Activated gamma-delta T cell (primary cell): ENCODE data around the gene OBP2A.

Experiments used
- DNase-seq: peaks from one replicate; lab custom pipeline; 2025; lab: John Stamatoyannopoulos, UW

Gene OBP2A

DNA sequence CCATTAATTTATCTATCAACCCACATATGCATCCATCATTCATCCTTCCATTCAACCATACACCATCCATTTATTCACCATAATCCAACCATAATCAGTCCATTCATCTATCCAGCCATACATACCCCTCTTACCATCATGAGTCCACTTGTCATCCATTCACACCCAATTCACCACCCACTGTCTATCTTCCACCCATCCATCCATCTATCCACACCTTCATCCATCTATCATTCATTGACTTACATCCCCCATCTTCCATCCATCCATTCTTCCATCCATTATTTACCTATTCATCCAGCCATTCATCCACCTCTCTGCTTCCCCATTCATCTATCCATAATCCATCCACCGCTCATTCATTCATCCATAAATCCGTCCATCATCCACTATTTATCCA is 33.4 kb downstream of the OBP2A start:
- DNase-seq, result no peak

DNA sequence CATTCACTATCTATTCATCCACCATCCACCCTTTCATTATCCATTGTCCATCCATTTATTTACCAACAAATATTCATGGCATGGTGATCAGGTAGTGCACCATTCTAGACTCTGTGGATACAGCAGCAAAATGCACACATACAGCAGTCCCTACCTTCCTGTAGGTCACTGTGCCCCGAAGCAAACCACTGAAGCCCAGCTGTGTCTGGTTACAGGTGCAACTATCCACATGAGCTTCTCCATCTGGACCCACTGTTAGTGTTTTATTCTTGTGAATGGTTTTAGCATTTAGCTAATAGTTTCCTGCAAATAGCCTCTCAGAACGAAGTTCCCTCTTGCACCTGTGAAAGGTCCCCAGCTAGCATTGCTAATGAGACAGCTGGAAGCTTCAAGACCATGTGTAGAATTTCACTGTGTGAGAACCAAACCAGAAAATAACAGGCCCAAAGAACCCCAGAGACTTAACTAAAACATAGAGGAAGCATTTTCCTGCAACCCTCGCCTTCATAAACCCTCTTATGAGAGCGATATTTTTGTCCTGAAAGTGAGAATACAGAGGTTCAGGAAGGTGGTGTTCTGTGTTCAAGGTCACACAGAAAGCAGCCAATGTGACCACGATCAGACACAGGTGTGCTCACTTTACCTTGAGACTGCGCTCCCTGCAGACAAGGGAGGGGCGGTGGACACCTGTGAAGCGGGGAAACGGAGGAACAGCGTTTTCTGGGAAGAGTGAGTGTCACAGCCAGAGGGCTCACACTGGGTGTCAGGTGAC is 34.1 kb downstream of the OBP2A start:
- no peak for DNase-seq

DNA sequence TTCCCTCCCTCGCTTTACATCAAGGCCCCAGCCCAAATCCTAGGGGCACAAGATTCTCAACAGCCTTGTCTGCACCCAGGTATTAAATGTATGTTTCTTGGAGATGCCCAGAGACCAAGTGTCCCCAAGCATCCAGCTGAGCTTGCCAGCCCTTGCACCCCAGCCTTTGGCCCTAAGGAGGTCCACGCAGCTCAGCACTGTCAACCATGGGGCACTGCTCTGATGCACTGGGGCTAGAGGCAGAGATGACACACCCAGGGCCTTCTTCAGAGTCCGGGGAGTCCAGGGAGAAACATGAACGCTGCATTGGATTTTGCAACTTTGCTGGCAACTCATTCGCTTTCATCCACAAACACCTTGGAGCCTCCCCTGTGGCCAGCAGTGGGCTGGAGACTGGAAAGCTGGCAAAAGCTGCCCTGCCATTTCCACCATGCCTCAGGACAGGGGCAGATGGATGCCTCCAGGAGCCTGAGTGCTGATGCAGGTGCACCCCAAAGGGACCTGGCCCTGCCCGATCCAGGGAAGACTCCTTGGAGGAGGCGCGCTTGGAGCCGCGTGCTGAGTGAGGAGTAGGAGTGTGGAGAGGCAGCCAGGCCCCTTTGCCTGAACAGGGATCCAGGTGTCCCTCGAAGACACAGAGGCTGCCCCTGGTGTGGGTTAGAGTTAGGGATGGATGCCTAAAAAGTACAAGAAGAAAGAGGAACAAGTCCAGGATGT is 34.9 kb downstream of the OBP2A start:
- no peak for DNase-seq

DNA sequence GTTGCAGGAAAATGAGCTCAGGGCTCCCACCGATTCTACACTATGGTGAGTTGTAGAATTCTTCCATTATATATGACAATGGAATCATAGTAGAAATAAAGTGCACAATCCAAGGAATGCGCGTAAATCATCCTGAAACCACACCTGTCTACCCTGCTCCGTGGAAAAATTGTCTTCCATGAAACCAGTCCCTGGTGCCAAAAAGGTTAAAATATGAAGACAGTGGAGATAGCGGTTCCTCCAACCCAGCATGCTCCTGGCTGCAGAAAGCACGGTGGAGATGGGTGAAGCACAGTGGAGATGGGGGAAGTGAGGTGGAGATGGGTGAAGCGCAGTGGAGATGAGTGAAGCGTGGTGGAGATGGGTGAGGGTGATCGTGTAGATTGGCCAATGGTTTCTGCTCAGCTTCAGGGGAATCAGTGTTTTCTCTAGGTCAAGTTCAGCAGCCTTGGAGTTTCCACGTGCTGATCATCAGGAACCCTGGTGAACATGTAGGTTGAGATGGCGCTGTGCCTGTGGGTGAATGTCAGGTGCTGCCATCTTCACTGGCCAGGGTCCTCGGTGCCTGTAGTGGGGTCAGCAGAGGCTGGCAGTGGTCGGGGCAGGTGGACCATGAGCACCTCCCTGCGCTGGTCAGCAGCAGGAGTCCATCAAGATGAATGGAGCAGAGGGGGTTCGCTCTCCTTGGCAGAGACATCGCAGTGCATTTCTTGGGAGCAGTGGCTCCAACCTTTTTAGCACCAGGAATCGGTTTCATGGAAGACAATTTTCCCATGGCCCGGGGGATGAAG is 35.9 kb downstream of the OBP2A start:
- DNase-seq, result no peak

DNA sequence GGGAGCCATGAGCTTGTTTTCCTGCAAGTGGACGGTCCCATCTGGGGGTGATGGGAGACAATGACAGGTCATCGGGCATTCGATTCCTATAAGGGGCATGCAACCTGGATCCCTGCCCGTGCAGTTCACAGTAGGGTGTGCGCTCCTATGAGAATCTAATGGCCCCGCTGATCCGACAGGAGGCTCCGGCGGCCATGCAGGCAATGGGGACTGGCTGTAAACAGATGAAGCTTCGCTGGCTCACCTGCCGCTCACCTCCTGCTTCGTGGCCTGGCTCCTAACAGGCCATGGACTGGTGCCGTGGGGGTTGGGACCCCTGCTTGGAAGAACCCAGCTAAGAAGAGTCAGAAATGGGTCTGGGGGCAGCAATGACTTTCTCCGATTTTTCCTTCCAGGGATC is 36.6 kb downstream of the OBP2A start:
- DNase-seq, result no peak

DNA sequence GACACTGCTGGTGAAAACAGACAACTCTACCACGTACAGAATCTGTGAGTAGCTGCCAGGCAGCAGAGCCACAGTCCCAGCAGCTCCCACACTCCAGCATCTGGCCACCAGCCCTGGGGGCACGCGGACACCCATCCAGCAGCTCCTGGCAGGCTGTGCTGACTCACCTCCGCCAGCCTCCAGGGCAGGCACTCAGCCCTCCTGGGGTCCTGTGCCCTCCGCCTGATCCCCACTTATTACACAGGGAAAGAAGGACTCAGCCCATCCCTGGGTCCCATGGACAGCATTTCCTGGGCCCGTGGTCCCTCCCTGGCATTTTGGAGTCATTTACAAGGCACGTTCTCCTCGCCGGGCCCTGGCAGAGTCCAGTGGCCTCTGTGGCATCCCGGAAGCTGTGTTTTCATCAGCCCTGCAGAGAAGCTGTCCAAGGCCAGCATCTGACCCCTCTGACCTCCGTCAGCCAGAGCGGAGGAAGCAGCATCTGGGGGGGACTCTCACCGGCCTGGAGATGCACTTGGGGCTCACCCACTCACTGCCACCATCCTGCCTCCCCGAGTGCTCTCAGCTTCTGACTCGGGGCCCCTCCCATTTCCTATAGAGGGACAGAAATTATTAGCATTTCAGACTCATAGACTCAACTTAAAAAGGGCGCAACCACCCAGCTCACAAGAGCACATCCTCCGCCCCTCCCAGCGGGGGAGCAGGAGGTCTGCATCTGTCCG is 37.2 kb downstream of the OBP2A start:
- no peak for DNase-seq

DNA sequence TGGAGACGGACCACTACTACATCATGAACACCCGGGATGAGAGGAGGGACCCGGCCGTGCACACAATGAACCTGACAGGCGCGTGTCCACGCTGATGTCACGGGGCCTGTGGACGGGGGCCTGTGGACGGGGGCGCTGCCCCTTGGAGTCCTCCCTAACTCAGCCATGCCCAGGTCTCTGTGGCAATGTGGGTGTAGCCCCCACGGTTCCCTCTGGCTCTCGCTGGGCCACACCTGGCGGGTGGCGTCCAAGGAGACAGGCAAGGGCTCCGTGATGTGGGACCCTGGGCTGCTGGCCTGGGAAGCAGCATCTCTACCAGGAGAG is 37.7 kb downstream of the OBP2A start:
- no peak for DNase-seq

DNA sequence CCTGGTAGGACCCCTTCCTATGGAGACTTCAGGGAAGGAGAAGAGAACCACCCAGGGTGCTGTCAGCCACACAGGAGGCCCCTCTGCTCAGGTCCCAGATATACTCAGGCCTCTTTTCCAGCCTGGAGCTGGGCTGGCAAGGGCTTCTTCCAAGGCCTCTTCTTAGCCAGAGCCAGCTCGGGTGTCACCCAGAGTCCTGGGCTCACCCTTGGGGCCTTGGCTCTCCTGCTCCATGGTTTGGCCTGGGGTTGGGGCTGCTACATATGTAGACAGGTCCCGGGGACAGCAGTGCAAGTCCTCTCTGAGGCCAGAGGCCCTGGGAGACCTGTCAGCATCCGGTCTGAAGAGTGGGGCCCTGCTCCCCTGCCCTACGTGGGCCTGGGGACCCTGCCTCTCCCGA is 38.4 kb downstream of the OBP2A start:
- DNase-seq, result no peak

DNA sequence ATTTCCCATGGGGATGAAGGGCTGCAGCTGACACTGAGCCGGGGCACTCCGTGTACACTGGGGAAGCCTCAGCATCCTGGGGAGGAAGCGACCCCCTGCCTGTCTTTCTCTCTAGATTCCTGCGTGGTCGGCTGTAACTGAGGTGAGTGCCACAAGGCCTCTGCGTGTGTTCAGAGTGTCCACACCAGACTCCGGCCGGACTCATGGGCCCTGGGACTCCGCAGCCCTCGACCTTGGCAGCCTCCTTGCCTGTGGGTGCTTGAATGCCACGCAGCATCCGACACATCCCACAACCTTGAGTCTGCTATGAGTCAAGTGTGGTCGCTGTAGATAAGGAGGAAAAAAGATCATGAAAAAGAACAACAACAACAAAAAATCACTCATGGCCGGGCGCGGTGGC is 39.0 kb downstream of the OBP2A start:
- DNase-seq, result no peak

DNA sequence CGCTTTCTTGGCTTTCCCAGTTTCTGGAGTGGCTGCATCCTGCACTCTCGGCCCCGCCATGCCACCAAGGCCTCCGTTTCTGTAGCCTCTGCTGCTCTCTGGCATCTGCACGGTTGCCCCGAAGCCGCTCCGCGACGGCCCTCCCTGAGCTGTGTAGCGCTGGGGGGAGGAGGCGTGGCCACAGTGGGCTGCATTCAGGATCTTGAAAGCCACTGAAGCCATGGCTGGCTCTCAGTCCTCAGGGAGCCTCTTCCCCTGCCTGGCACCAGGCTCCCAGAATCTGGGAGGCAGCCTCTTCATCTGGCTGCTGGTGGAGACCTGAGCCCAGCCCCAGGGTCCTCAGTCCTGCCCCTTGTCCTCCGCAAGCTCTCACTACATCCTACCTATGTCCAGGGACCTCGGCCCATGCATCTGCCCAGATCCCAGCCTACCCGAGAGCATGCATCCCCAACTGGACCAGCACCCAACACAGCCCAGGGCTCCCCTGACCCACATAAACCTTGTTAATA is 40.7 kb downstream of the OBP2A start:
- DNase-seq, result no peak

DNA sequence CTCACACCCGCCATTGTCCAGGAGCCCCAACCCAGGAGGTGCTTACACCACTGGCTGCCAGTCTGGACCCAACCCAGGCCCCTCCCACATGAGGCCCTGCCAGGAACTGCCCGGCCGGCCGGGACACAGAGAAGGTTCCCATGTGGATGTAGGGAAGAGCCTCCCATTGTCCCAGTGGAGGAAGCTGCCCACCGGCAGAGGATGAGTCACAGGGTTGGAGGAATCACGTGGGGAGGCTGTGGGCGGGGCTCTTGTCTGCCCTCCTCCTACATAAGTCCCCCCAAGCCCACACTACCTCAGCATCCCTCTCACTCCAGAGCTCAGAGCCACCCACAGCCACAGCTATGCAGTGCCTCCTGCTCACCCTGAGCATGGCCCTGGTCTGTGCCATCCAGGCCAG is 41.7 kb downstream of the OBP2A start:
- no peak for DNase-seq

DNA sequence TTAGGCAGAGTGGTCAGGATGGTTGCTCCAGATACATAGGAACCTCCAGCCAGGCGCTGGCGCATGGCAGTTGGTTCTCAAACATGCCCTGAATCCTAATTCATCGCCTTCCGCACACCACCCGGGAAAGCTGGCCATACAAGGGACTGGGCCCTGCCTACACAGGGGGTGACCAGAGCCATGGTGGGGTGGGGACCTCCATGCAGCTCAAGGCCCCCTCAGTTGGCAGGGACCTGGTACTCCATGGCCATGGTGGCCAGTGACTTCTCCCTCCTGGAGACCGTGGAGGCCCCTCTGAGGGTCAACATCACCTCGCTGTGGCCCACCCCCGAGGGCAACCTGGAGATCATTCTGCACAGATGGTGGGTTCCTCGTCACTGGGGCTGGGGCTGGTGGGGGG is 42.4 kb downstream of the OBP2A start:
- no peak for DNase-seq

DNA sequence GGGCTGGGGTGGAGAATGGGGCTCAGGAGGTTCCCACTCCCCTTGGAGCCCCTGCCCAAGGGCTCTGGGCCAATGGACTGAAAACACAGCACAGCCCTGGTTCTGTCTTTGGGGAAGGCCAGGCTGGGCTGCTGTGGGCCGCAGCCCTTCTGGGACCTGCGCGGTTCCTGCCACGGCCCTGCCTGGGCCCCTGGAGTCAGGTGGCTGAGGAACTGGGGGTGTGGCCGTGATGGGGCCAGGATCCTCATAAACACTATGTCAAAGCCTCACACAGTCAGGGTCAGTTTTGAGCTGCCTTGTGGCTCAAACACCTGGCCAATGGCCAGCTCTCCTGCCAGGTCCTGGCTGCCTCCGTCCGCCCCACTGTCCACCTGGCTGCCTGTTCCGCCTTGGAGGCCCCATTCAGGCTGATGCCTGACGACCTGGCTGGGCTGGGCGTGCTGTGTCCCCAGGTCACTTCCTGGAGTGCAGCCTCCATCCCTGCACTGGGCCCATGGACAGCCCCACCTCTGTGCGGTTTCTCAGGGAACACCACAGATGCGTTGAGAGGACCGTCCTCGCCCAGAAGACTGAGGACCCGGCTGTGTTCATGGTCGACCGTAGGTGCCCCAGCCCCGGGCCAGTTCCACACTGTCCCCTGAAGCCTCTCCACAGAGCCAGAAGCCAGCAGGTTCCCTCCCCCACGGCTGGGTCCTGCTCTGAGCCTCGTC is 43.1 kb downstream of the OBP2A start:
- DNase-seq, result no peak

DNA sequence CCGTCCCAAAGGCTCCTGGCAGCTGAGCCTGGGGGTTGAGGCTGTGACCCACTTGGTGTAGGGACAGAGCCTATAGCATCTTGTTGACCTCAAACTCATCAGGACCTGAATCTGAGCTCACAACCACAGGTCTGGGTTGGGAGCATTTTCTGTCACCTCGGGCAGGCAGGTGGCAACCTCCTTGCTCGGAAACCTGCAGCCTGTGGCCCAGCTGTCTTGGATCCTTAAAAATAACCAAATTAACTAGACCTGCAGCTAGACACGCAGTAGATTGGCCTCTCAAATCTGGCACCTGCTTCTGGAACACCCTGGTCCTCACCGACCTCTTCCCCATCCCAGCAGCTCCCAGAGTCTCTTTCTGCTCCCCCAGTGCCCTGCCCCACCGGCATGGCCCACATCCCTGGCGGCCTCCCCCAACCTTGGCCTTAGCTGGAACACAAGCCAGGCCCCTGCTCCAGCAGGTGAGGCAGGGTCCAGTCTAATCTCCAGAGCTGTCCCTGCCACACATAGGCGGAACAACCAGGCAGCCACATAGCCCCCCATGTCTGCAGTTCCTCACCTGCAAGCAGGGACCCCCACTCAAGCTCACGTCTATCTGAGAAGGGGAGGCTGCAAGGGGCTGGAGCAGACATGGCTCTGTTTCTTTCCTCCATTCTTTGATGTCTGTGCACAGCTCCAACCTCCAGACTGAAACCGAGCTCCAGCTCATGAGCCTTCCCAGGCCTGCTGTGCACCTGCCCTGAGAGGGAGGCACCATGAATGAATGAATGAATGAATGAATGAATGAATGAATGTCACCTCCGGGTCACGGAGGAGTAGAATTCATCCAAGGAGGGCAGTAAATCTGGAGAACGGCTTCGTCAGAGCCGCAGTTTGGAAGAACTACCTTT is 43.9 kb downstream of the OBP2A start:
- DNase-seq, result no peak

DNA sequence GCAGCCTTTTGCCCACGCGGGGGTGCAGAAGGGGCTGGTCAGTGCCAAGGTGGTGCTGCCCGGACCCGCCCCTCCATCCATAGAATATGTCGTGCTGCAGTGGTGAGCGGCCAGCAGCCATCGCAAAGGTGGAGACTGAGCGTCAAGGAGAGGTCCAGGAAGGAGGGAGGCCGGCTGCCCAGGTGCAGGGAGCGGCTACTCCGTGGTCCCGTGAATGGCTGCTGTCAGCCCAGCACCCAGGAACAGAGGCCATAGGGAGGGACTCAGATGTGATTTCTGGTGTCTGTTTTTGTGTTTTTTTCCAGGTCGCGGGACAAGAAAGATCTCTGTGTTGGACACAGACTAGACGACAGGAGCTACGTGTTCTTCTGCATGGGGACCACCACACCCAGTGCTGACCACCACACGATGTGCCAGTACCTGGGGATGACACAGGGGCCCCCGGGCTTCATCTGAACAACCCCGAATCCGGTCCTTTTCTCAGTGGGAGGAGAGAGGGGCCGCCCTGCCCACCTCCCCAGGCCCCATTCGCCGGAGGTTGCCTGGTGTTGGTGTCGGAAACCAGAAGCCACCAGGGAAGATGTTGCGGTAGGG is 44.7 kb downstream of the OBP2A start:
- no peak for DNase-seq

DNA sequence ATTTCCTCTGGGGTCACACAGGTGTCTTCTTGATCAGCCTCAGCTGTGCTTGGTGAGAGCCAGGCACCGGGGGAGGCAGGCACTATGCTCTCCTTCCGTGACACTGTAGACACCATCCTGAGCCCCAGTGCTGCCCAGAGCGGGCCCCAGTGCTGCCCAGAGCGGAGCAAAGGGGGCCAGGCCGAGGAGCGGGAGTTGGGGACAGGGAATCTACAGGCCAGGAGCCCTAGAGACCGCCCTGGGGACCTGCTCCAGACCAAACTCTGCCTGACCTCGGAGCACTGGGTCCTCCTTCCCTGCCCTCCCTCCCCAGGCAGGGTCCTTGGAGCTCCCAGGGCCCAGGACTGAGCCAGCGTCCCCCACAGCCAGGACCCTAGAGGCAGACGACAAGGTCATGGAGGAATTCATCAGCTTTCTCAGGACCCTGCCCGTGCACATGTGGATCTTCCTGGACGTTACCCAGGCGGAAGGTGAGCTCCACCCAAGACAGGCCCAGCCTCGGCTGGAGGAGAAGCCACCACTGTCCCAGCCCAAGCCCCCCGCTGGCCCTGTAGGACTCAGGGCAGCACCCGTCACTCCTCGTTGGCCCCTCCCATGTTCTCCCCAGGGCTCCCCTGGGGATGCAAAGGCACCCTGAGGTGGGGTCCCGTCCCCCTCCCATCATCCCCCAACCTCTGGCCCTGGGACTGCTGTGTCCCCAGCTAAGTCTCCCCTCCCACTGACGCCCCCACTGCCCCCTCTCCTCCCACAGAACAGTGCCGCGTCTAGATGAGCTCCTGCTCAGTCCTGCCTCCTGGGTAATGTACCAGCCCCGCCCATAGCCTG is 45.8 kb downstream of the OBP2A start:
- DNase-seq, result no peak

DNA sequence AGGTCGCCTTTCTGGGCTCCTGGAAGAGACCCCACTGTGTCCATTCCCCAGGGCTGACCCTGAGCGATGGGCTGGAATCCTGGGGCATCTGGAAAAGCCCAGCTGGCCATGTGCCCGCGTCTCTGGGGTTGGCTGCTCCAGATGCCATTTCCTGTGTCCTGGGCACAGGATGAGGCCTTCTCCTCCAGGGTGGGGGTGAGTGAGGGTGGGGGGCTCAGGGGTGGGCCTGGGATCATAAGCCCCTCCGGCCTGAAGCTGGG is 46.3 kb downstream of the OBP2A start:
- no peak for DNase-seq

DNA sequence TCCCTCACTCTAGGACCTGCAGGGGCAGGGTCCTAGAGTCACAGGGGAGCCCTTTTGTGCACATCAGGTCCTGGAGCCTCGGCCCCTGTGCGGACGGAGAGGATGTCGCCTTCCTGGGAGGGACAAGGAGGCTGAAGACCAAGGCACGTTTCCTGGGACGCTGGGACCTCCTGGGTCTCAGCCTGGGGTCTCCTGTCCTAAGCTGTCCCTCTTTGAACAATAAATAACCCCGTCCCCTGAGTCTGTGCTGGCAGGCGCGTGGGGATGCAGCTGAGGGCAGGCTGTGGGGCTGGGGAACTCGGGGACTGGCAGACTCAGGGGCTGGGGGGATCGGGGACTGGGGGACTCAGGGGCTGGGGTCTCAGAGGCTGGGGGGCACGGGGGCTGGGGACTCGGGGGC is 46.7 kb downstream of the OBP2A start:
- DNase-seq, result no peak

DNA sequence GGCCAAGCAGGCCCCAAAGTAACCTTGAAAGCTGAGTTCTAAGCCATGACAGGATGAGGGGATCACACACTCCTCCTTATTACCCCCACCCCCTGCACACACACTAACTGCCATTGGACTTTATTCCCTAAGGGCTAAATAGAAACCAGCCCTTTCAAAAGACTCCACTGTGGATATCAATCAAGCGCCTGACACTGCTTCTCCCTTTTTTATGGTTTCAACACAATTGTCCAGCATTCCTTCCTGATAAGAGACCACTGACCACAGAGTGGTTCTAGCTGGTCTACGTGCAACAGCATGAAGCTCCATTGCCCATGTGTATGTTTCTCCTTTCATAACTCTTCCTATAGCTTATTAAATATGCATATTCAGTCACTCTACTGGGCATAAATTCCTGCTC is 50.3 kb downstream of the OBP2A start:
- DNase-seq, result no peak
